ENCODE measurements around the gene THADA. TPM values are rescaled to one million over a fixed set of nuclear protein-coding genes. Genes with fewer than 3 reads are reported as not detected.
"Not testable (repeated sequence)": the region's sequence is repeated elsewhere in the genome, so short reads cannot be mapped to it uniquely, and the experiment has no call there.

Gene THADA
- total RNA-seq, 1 donor from 2014 or later, result 11.0 TPM

GRCh38 chr2:43610361-43610760, 14.5 kb upstream of the THADA start:
- TF ChIP-seq, protein P1, sequence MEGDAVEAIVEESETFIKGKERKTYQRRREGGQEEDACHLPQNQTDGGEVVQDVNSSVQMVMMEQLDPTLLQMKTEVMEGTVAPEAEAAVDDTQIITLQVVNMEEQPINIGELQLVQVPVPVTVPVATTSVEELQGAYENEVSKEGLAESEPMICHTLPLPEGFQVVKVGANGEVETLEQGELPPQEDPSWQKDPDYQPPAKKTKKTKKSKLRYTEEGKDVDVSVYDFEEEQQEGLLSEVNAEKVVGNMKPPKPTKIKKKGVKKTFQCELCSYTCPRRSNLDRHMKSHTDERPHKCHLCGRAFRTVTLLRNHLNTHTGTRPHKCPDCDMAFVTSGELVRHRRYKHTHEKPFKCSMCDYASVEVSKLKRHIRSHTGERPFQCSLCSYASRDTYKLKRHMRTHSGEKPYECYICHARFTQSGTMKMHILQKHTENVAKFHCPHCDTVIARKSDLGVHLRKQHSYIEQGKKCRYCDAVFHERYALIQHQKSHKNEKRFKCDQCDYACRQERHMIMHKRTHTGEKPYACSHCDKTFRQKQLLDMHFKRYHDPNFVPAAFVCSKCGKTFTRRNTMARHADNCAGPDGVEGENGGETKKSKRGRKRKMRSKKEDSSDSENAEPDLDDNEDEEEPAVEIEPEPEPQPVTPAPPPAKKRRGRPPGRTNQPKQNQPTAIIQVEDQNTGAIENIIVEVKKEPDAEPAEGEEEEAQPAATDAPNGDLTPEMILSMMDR (conservative IDR thresholded peaks at IDR 0.05; ENCODE audit: low read depth, low read length), result no peak
- H3K4me3 ChIP-seq (ENCODE audit: low read depth, low read length), result no peak overlapping the region
- DNase-seq (ENCODE audit: low read depth), result no peak

DNA sequence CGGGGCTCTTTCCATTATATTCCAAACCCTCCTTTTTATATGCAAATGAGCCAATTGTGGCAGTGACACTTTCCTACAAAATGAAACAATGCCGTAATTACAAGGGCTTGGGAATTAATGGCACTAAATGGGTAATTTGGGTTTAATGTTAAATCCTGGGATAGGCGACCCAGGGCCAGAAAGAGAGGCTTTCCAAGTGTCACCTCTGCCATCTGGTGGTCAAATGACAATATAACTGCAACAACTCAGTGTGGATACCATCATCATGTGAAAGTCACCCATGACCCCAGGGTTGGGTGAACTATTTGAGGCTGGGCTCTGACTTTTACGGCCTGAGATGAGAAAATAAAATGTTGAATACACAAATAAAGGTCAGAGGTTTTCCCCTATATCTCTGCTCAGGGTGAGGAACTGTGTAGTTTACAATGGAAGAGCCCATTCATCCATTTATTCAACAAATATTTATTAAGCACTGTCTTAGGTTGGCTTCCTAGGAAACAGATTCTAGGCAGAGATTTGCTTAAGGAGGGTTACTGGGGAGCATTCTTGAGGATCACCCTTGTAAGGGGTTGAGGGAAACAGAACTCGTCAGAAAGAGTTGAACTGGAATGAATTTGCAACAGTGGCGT, 13.6 kb upstream of the THADA start:
- DNase-seq (ENCODE audit: low read depth), result no peak
- no peak overlapping the region for H3K4me3 ChIP-seq (ENCODE audit: low read depth, low read length)
- TF ChIP-seq, protein P1 (conservative IDR thresholded peaks at IDR 0.05; ENCODE audit: low read depth, low read length), result peak; percentile 72

- TF ChIP-seq, protein P1 (conservative IDR thresholded peaks at IDR 0.05; ENCODE audit: low read depth, low read length), result no peak
- no peak for DNase-seq (ENCODE audit: low read depth)
- H3K4me3 ChIP-seq (ENCODE audit: low read depth, low read length), result no peak overlapping the region
Measured at GRCh38 chr2:43605851-43606250, 10.0 kb upstream of the THADA start.

- H3K4me3 ChIP-seq (ENCODE audit: low read depth, low read length), result no peak overlapping the region
- DNase-seq (ENCODE audit: low read depth), result no peak
- TF ChIP-seq, protein P1 (conservative IDR thresholded peaks at IDR 0.05; ENCODE audit: low read depth, low read length), result peak; percentile 69
Measured at GRCh38 chr2:43605079-43605655, 9.3 kb upstream of the THADA start.

DNA sequence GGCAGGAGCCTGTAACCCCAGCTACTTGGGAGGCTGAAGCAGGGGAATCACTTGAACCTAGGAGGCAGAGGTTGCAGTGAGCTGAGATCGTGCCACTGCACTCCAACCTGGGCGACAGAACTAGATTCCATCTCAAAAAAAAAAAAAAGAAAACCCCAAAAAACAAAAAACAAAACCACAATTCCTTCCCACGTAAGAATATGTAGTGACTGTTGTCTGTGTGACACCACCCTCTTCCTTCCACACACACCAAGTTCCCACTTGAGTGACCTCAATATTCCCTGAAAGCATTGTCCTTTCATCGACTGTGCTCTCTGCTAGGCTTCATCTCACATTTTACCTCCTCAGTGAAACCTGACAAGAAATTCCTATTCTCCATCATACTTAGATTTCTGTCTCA, 8.8 kb upstream of the THADA start:
- no peak overlapping the region for H3K4me3 ChIP-seq (ENCODE audit: low read depth, low read length)
- DNase-seq (ENCODE audit: low read depth), result no peak
- TF ChIP-seq, protein P1 (conservative IDR thresholded peaks at IDR 0.05; ENCODE audit: low read depth, low read length), result no peak

GRCh38 chr2:43600596-43600995, 4.8 kb upstream of the THADA start:
- not testable (repeated sequence) for DNase-seq (ENCODE audit: low read depth)

DNA sequence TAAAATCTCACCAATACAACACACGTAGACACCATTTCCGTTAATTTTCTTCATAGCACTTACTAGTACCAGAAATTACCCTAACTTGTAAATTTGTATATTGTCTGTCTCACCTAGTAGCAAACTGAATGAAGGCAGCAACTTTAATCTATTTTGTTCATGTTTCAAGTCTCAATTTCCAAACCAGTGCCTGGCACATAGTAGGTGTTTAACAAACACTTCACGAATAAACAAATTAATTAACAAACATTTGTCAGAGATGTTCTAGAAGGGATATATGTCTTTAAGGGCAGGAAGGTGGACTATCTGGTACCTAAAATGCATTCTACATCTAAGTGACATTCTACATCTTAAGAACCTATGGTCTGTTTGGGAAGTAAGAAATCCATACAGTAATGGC, 963 bp downstream of the THADA start:
- H3K4me3 ChIP-seq (ENCODE audit: low read depth, low read length), result peak overlapping the region; percentile 89
- TF ChIP-seq, protein P1 (conservative IDR thresholded peaks at IDR 0.05; ENCODE audit: low read depth, low read length), result no peak
- no peak for DNase-seq (ENCODE audit: low read depth)

More at GRCh38 chr2:43600596-43600995, 4.8 kb upstream of the THADA start:
- not testable (repeated sequence) for H3K4me3 ChIP-seq (ENCODE audit: low read depth, low read length)
